ENCODE data around the gene KPNB1. TPM values are rescaled to one million over a fixed set of nuclear protein-coding genes. Genes with fewer than 3 reads are reported as not detected.

The KPNB1 gene
- total RNA-seq, 2 donors from 2014 or later = 73.4 to 137 TPM

- TF ChIP-seq POLR2A (IDR thresholded peaks at IDR 0.05) (no peak), CTCF (IDR thresholded peaks at IDR 0.05) (no peak)
Measured at GRCh38 chr17:47674499-47674898, 24.8 kb downstream of the KPNB1 start.

GRCh38 chr17:47675380-47676198, 25.9 kb downstream of the KPNB1 start:
- no peak overlapping the region for H3K27ac ChIP-seq
- no peaks in the 10 kb centered on the region for H3K27me3 ChIP-seq
- H3K9me3 ChIP-seq = no peaks in the 10 kb centered on the region
- ATAC-seq = no peak
- H3K4me1 ChIP-seq = no peaks in the 10 kb centered on the region
- 88 to 94% methylated on average over 2 of the region's 2 CpGs for WGBS, 2 donors
- DNase-seq = no peak
- H3K4me3 ChIP-seq = no peak overlapping the region
- H3K36me3 ChIP-seq (replicated peaks in 1 of 2; ENCODE audit: insufficient read depth in 1 of 2, low read depth in 2 of 2) = peaks cover 13 to 69% of the 10 kb centered on the region in 2 donors
- intact Hi-C loops (cut with DNase I) = no loop called here
- TF ChIP-seq POLR2A (IDR thresholded peaks at IDR 0.05) (no peak), CTCF (IDR thresholded peaks at IDR 0.05) (no peak)

More at GRCh38 chr17:47674499-47674898, 24.8 kb downstream of the KPNB1 start:
- Histone ChIP-seq H3K27me3 (no peaks in the 10 kb centered on the region), H3K4me1 (no peaks in the 10 kb centered on the region), H3K4me3 (no peak overlapping the region), H3K36me3 (replicated peaks in 1 of 2; ENCODE audit: insufficient read depth in 1 of 2, low read depth in 2 of 2) (peaks cover 12 to 68% of the 10 kb centered on the region in 2 donors), H3K27ac (no peak overlapping the region), H3K9me3 (no peaks in the 10 kb centered on the region)
- WGBS, 2 donors = 82 to 88% methylated on average over 4 of the region's 4 CpGs
- DNase-seq (no peak), ATAC-seq (no peak)
- intact Hi-C loops (cut with DNase I) = no loop called here

- peaks cover 8 to 66% of the 10 kb centered on the region in 2 donors for H3K36me3 ChIP-seq (replicated peaks in 1 of 2; ENCODE audit: insufficient read depth in 1 of 2, low read depth in 2 of 2)
- no peaks in the 10 kb centered on the region for H3K27me3 ChIP-seq
- TF ChIP-seq CTCF (IDR thresholded peaks at IDR 0.05) = no peak
- TF ChIP-seq POLR2A (IDR thresholded peaks at IDR 0.05) = no peak
- H3K4me1 ChIP-seq = no peaks in the 10 kb centered on the region
- H3K9me3 ChIP-seq = no peaks in the 10 kb centered on the region
- ATAC-seq (no peak), DNase-seq (no peak)
- WGBS, 2 donors = 93 to 95% methylated on average over 4 of the region's 4 CpGs
- intact Hi-C loops (cut with DNase I) = no loop called here
- H3K27ac ChIP-seq = no peak overlapping the region
- no peak overlapping the region for H3K4me3 ChIP-seq
Measured at GRCh38 chr17:47676199-47676472, 26.4 kb downstream of the KPNB1 start.

- intact Hi-C loops (cut with DNase I) = no loop called here
- H3K36me3 ChIP-seq (replicated peaks in 1 of 2; ENCODE audit: insufficient read depth in 1 of 2, low read depth in 2 of 2) = peaks cover 8 to 65% of the 10 kb centered on the region in 2 donors
Measured at GRCh38 chr17:47676510-47677165, 26.9 kb downstream of the KPNB1 start.

More at GRCh38 chr17:47676510-47677165, 26.9 kb downstream of the KPNB1 start:
- TF ChIP-seq POLR2A (IDR thresholded peaks at IDR 0.05) = no peak
- no peak for TF ChIP-seq CTCF (IDR thresholded peaks at IDR 0.05)
- ATAC-seq = no peak
- Histone ChIP-seq H3K4me3 (no peak overlapping the region), H3K4me1 (no peaks in the 10 kb centered on the region), H3K27ac (no peak overlapping the region), H3K9me3 (no peaks in the 10 kb centered on the region), H3K27me3 (no peaks in the 10 kb centered on the region)
- DNase-seq = no peak
- 67 to 76% methylated on average over 7 of the region's 7 CpGs for WGBS, 2 donors
